ENCODE results near the gene GPR15LG.
"Not testable (repeated sequence)": the region's sequence is repeated elsewhere in the genome, so short reads cannot be mapped to it uniquely, and the experiment has no call there.

GPR15LG gene

DNA sequence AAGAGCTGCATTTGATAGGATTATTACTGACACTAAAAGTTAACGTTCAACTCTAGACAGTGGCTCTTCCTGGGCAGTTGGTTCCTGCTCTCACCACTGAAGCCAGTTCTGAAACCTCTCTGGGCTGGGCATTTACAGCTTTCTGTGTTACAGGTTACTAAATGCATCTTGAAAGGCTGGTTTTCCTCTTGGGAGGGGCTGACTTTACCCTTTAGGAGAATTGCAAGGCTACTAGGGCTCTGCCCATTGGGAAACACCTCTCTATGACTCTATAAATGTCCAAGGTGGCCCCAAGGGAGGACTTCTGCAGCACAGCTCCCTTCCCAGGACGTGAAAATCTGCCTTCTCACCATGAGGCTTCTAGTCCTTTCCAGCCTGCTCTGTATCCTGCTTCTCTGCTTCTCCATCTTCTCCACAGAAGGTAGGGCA is at the start of gene GPR15LG:
TSS of gene GPR15LG (plus strand) at position 301 of the 429 bp plus-strand sequence. CDS start at position 352, 51 bp downstream.
- no peak for DNase-seq

DNA sequence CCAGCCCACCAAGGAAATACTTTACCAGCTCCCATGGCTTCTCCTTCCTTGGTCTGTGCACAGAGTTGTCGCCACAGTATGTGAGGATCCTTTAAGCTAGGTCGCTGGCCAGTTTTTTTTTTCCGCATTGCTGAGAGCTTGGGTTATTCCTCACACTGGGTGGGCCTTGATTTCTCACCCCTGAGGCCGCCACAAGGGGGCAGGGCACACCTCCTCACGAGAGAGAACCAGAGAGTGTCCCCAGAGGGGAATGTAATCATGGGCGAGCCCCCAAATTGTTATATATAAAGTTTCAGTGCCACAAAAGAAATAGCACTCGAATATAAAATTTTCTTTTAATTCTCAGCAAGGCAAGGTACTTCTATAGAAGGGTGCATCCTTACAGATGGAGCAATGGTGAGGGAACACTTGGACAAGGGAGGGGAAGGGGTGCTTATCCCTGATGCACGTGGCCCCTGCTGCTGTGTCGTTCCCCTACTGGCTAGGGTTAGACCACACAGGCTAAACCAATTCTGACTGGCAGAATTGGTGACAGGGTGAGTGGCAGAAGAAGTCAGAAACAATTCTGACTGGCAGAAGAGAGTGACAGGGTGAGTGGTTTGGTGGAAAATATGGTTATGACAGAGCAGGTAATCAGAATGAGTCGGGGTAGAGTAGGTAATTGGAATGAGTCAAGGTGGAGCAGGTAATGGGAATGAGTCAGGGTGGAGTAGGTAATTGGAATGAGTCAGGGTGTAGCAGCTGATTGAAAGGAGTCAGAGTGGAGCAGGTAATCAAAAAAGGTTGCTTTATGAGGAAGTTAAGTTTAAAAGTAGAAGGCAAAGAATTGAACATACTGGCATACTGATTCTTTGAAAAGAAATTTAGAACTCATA is 47.5 kb upstream of the GPR15LG start:
- DNase-seq = not testable (repeated sequence)

DNA sequence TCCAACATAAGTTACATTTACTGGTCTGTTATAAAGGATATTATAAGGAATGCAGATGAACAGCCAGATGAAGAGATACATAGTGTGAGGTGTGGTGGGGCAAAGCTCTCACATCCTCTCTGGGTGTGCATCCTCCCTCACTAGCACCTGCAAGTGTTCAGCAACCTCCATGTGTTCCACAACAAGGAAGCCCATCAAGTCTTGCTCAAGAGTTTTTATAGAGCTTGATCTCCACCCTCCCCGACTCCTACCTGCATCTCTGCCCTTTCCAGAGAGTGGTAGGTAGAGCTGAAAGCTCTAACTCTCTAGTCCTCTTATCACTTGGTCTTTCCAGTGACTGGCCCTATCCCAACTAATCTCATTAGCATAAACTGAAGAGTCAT is 46.8 kb upstream of the GPR15LG start:
- DNase-seq = no peak

DNA sequence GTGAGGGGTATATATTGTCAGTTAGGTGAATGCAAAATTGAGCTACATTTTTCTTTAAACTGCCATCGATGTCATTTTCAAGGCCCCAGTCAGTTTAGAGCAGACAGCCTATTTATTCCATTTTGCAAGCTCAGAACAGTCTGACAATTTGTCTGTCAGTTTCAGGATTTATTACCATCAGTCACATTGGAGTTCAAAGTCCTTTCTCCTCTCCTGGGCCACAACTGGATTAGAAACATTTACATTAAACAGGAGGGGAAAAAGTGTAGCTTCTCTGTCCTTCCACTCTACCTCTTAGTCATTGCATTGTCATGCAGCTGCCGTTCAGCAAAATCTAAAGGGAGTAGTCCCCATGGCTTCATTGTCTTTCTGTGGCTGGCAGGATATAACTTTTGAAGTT is 37.8 kb upstream of the GPR15LG start:
- DNase-seq = no peak

DNA sequence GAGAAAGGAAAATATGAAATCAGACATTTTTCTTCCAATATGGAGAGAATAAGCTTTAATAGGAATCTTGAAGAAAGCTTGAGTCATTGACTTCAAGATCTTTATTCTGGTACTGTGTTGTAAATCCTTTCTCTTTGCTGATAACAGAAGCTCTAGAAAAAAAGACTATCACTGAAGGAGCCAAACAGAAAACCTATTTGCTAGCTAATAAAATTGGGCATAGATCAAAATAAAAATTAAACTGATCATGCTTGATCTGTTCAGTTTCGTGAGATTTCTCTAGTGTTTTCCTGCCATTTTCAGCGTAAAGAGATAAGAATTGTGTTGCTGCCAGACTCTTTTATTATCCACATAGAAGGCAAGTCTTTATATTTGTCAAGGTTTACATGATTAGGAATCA is 35.8 kb upstream of the GPR15LG start:
- DNase-seq = no peak

DNA sequence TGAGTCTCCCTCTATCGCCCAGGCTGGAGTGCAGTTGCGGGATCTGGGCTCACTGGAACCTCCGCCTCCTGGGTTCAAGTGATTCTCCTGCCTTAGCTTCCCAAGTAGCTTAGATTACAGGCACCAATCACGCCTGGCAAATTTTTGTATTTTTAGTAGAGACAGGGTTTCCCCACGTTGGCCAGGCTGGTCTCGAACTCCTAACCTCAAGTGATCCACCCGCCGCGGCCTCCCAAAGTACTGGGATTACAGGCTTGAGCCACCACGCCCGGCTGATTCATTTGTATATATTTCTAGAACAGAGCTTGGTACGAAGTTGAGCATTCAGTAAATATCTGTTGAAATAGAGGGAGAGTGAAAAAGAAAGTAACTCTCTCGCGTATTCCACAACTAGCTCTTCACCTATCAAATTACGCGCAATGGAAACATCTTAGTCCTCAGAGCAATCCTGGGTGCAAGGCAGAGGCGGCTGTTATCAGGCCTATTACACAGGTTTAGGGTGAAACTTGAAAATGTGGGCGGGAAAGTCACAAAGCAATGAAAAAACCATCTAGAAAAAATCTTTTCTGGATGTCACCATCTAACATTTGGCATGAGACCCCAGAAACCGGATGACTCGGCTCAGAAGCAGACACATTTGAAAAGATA is 35.0 kb upstream of the GPR15LG start:
- no peak for DNase-seq

DNA sequence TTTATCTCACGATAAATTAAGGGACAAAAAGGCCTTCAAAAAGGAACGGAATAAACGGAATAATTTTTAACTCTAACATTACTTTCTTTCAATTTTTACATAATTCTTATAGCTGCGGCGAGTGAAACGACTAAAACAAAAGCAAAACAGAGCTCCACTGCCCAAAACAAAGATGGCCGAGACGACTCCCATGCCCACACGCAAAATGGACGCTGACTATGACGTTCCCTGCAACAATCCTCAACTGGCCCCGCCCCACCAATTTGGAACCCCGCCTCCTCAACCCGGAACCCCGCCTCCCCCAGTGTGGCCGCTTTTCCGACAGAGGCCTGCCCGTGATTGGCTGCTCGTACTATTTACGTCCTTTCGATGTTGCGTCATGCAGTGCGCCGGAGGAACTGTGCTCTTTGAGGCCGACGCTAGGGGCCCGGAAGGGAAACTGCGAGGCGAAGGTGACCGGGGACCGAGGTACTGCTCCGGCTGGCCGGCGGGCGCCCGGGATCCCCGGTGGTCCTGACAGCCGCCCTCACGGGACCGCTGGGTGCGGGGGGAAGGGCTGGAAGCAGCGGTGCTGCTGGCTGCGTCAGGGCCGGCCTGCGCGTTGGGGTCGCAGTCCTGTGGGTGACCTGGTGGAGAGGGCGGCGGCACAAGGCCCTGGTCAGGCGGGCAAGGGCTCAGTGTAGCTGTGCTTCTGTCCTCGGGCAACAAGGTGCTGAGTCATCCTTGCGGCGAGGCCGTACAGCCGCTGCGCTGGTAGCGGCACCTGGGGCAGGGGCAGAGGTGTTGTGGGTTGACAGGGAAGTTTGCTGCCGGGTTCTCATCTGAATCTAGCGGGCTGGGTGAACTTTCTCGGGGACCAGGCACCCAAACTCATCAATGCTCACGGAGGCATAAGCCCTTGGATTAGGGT is 34.2 kb upstream of the GPR15LG start, which contains the start of gene GHITM:
TSS of gene GHITM (plus strand) at position 384 of the 910 bp plus-strand sequence. CDS start 1,992 bp downstream, outside the sequence.
- peak; percentile 98 for DNase-seq

DNA sequence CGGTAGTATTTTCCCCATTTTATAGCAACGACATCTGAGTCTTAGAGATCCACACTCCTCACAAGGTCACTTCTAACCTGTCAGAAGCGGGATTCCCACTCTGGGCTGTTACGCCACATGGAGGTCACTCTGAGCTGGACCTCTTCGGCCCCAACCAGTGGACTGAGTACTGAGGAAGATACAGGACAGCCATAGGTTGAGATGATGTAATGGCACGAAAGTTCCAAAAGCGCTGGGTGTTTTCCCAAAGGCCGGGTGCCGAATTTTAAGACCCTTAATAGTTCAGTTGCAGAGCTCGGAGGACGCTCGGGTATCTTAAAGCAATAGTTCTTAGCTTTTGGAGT is 33.6 kb upstream of the GPR15LG start:
- DNase-seq = peak; percentile 31

DNA sequence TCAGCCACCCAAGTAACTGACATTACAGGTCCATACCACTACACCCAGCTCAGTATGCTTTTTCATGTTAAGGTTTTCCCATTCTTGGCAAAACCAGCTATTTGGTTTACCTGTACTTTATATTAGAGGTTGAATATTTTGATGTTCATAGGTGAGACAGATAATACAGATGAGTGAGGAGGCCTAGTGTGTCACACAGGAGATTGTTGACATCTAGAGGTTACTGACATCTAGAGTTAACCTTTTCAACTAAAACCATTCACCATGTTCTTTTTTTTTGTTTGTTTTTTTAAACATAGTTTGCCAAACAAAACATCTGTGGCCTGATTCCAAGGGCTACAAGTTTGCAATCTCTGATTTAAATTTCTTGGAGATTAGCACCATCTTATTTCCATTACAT is 26.3 kb upstream of the GPR15LG start:
- DNase-seq = no peak

DNA sequence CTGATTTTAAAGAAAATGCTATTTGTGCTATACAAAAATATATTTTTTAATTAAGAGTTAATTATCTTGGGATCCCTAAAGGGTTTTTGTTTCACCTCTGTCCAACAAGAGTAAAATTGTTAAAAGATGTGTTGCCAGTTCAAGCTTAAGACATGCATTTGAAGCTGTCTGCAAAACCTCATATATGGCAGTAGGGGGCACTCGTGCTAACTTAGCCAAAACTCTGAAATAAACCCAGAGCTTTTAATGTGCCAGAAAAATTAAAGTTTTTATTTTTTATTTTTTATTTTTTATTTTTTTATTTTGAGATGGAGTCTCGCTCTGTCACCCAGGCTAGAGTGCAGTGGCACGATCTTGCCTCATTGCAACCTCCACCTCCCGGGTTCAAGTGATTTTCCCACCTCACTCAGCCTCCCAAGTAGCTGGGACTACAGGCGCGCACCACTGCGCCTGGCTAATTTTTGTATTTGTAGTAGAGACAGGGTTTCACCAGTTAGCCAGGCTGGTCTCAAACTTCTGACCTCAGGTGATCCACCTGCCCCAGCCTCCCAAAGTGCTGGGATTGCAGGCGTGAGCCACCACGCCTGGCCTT is 25.5 kb upstream of the GPR15LG start:
- DNase-seq = peak; percentile 24

DNA sequence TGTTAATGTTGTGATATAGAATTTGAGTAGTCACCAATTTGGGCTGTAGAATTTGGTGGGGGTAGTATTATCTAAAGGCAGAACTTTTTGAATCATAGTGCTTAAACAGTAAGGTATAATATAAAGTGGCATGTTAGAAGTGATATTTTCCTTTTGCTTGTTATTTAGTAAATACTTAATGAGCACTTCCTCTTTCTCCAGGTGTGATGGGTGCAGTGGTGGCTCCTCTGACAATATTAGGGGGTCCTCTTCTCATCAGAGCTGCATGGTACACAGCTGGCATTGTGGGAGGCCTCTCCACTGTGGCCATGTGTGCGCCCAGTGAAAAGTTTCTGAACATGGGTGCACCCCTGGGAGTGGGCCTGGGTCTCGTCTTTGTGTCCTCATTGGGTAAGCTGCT is 23.7 kb upstream of the GPR15LG start:
- DNase-seq = no peak

DNA sequence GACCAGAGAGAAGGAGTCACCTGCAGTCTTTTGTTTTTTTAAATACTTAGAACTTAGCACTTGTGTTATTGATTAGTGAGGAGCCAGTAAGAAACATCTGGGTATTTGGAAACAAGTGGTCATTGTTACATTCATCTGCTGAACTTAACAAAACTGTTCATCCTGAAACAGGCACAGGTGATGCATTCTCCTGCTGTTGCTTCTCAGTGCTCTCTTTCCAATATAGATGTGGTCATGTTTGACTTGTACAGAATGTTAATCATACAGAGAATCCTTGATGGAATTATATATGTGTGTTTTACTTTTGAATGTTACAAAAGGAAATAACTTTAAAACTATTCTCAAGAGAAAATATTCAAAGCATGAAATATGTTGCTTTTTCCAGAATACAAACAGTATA is 20.8 kb upstream of the GPR15LG start:
- no peak for DNase-seq

DNA sequence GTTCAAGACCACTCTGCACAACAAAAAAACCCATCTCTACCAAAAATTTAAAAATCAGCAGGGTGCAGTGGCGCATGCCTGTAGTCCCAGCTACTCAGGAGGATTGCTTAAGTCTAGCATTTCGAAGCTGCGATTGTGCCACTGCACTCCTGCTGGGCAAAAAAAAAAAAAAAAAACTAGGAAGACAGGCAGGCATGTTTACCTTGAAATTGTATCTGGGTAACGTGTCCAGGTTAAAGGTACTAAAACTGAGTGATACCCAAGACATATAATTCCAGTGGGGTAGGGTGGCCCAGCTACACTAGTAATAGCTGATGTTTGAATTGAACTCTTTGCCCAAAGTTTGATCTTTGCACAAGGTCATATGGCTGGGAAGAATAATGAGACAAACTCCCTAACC is 18.1 kb upstream of the GPR15LG start:
- no peak for DNase-seq

DNA sequence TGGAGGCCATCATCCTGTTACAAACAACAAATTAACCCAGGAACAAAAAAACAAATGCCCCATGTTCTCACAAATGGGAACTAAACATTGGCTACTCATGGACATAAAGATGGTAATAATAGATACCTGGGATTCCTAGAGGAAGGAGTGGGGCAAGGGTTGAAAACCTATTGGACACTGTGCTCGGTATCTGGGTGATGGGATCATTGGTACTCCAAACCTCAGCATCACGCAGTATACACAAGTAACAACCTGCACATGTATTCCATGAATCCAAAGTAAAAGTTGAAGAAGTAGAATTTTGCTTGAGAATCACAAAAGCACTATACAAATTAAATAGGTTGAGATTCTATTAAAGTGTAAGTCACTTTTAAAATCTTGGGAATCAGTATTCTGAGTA is 17.6 kb upstream of the GPR15LG start:
- no peak for DNase-seq

DNA sequence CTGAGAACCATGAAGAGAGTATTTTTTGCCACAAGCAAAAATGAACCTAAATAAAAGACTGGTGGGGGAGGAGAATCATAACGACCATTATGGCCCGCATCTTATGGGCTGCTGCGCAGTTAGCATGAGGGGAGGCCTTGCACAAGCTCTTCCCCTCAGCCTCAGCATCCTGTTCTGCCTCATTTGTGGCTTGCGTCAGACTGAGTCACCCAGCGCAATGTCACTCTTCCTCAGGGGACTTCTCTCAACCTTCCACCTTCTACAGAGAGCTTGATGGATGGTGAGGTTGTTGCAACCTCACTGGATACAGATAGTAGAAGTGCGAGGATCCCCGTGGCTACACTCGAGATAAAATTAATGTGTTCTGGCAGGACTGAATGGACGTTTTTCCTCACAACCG is 16.8 kb upstream of the GPR15LG start:
- DNase-seq = no peak

DNA sequence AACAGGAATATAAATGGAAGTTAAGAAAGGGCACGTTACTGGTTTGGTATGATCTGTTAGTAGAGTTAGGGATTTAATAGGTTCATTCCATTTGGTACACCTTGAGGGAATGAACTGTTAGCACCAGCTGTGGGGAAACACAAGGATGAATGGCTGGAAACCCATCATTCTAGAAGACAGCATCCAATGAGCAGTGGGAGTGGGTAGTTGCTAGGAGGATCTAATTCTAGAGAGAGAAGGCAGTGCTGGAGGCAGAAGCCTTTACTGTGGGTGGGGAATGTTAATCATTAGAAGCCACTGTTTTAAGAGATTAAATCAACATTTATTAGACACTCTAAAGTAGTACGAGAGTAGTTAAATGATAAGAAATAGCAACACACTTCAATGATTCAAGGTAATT is 15.5 kb upstream of the GPR15LG start:
- no peak for DNase-seq

DNA sequence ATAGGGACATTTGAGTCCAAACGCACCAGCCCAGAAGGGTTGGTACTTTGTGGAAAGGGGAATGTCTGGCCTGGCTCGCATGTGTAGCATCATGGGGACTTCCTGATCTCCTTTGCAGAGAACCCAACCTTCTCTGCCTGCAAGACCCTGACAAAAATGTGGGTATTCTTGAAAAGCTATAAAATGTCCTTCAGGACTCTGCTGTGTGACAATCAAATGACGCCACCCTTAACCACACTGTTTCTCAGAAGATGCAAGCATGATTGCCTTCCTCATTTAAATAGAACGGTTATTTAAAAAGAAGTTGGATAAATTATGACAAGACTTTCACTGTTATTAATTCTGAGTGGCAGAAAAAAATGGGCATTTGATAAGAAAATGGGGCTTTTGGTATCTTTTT is 15.1 kb upstream of the GPR15LG start:
- no peak for DNase-seq

DNA sequence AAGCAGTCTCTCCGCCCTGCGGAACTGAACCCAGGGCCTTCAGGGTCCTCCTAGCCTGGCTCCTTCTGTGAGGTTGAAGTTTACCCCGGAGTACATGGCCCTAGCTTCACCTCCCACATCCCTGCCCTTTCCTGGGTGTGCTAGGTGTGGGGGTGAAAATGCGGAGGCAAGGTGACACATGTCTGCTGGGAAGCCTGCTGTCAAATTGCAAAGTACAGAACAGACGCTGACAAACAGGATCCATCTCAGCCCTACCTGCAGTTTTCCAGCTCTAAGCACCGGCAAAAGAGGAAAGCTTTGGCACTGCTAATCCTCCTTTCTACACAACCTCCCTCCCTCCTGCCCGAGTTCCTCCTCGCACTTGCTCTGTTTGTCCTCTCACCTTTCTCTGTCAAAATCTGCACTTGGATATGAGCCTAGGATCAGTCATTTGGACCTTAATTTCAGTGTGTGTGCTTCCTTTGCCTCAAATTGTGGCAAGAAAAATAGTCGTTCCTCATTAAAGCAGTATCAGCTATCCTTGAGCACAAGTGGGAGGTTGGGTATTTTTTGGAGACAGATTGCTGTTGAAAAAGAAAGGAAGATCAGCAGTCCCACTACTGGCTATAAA is 14.4 kb upstream of the GPR15LG start:
- DNase-seq = no peak

DNA sequence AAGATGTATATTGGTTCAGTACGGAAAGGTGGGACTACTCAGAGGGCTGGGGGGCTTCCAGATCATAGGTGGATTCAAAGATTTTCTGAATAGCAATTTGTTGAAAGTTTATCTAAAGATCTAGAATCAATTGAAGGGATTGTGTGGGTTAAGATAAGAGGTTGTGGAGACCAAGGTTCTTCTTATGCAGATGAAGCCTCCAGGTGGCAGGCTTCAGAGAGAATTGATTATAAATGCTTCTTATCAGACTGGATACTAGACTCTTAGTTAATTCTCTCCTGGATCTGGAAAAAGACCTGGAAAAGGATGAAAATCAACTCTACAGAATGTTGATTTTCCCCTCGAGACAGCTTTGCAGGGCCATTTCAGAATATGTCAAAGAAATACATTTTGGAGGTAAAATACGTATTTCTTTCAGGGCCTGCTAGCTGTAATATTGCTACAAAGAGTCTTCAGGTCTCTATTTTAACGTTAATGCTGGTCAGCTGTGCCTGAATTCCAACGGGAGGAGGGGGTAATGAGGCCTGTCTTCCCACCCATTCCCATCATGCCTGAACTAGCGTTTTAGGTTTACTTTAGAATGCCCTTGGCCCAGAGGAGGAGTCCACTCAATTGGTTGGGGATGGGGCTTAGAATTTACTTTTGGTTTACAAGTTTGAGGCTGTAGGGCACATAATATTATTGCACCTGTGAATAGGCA is 12.8 kb upstream of the GPR15LG start:
- no peak for DNase-seq

DNA sequence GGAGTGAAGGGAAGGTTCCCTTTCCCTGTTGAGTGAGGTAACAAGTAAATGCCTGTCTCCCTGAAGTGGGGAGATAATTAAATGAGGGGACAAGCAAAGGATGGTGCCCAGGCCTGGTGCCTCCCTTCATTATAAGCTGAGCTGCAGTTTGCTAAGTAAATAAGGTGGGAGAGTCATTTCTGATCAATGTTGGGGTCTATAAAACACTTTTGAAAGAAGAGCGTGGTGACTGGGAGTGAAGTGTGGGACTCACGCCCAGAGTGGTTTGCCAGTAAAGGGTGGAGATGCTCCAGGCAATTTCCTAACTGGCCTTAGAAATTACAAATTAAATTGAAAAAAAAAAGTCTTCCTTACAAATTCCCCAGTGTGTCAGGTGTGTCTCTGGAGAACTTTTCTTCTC is 9.6 kb upstream of the GPR15LG start:
- no peak for DNase-seq

DNA sequence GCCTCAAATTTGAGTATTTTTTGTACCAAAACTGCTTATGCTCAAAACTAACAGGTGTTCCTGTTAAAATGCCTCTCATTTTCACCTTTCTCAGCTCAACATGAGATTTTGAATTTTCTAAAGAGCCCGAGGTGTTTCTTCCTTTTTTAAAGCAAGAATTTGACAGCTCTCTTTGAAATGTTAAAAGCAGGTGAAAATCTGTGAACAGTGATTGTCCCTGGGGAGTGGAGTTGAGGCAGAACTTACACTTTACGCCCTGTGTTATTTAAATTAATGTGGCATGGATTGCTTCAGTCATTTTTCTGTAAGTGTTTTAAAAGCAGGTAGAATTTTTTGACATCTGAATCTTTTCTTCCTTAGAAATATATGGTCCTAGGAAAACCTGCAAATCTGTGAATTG is 9.2 kb upstream of the GPR15LG start:
- no peak for DNase-seq
